LHCN-M2 (cell line): ENCODE results near the gene YIPF4. TPM values are rescaled to one million over a fixed set of nuclear protein-coding genes. Genes with fewer than 3 reads are reported as not detected.
"Not testable (repeated sequence)": the region's sequence is repeated elsewhere in the genome, so short reads cannot be mapped to it uniquely, and the experiment has no call there.

Experiments used
- DNase-seq: peaks from one replicate; pipeline ENCODE4 v3.0.0-alpha.2; 2012; ENCODE audit warnings: low read depth
- total RNA-seq: library from RNA; depleted of rRNA; stranded (reverse); fragments of >200 nt; gene quantifications from 2 replicates; pipeline ENCODE4 v1.2.3, GENCODE V29; 2014

YIPF4 gene
- total RNA-seq, 1 experiment from 2014 or later = 27.6 TPM

GRCh38 chr2:32289165-32289999, 11.7 kb downstream of the YIPF4 start:
- peak; percentile 53 for DNase-seq

GRCh38 chr2:32290000-32290339, 12.3 kb downstream of the YIPF4 start:
- no peak for DNase-seq

GRCh38 chr2:32291746-32292145, 14.0 kb downstream of the YIPF4 start:
- DNase-seq = no peak

GRCh38 chr2:32293493-32293892, 15.8 kb downstream of the YIPF4 start:
- DNase-seq = not testable (repeated sequence)

GRCh38 chr2:32293966-32294562, 16.4 kb downstream of the YIPF4 start:
- not testable (repeated sequence) for DNase-seq

- DNase-seq = no peak
Measured at GRCh38 chr2:32310577-32310976, 32.9 kb downstream of the YIPF4 start.

- DNase-seq = no peak
Measured at GRCh38 chr2:32314886-32315285, 37.2 kb downstream of the YIPF4 start.

- DNase-seq = not testable (repeated sequence)
Measured at GRCh38 chr2:32328679-32329078, 51.0 kb downstream of the YIPF4 start.

GRCh38 chr2:32329180-32329980, 51.7 kb downstream of the YIPF4 start:
- not testable (repeated sequence) for DNase-seq

- no peak for DNase-seq
Measured at GRCh38 chr2:32330136-32330535, 52.4 kb downstream of the YIPF4 start.

GRCh38 chr2:32342801-32343200, 65.1 kb downstream of the YIPF4 start:
- DNase-seq = no peak

- DNase-seq = not testable (repeated sequence)
Measured at GRCh38 chr2:32350797-32351196, 73.1 kb downstream of the YIPF4 start.

GRCh38 chr2:32355976-32356680, 78.4 kb downstream of the YIPF4 start:
- no peak for DNase-seq

- DNase-seq = peak; percentile 96
Measured at GRCh38 chr2:32356681-32357317, 79.1 kb downstream of the YIPF4 start, which contains the start of gene BIRC6. Gene BIRC6 (plus strand): TSS chr2:32357023. CDS start chr2:32357162, 139 bp downstream.

- peak; percentile 28 for DNase-seq
Measured at GRCh38 chr2:32357318-32358110, 79.8 kb downstream of the YIPF4 start.

GRCh38 chr2:32358111-32358482, 80.4 kb downstream of the YIPF4 start:
- DNase-seq = peak; percentile 10

GRCh38 chr2:32360416-32360815, 82.7 kb downstream of the YIPF4 start:
- peak; percentile 21 for DNase-seq

GRCh38 chr2:32362997-32363396, 85.3 kb downstream of the YIPF4 start:
- DNase-seq = not testable (repeated sequence)

GRCh38 chr2:32363597-32363996, 85.9 kb downstream of the YIPF4 start:
- DNase-seq = no peak

GRCh38 chr2:32364290-32364689, 86.6 kb downstream of the YIPF4 start:
- not testable (repeated sequence) for DNase-seq
